ENCODE data around the gene EGFL7. TPM values are rescaled to one million over a fixed set of nuclear protein-coding genes. Genes with fewer than 3 reads are reported as not detected.

EGFL7 gene
- total RNA-seq, 4 donors from 2014 or later = 38.4 to 143 (median 81.6) TPM

DNA sequence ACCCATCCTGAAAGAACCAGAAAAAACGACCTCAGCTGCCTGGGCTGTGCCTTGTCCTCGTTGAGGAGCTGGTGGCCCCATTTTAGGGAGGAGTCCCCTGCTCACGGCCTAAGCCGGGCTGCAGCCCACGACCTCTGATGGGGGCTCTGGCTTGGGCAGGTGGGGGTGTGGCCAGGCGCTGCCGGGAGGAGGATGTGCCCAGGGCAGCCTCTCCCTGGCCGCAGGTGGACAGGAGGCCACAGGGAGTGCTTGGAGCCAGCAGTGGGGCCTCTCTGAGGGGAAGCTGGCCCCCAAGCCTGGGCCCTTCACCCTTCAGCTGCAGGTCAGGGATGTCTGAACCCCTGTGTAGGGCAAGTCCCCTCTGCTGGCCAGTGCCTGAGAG lies 52.2 kb downstream of the EGFL7 start:
- no peaks in the 10 kb centered on the region for H3K9me3 ChIP-seq
- peaks cover 12 to 42% of the 10 kb centered on the region in 2 donors for H3K4me1 ChIP-seq
- DNase-seq = no peak
- no peak overlapping the region for H3K4me3 ChIP-seq (replicated peaks in 1 of 3)
- intact Hi-C loops (cut with DNase I) = no loop called here
- H3K27me3 ChIP-seq = no peaks in the 10 kb centered on the region
- peak overlapping the region in 2 of 3 donors; percentile 25 to 58 for H3K27ac ChIP-seq
- no peak for TF ChIP-seq POLR2A (IDR thresholded peaks at IDR 0.05)
- TF ChIP-seq, protein P1, sequence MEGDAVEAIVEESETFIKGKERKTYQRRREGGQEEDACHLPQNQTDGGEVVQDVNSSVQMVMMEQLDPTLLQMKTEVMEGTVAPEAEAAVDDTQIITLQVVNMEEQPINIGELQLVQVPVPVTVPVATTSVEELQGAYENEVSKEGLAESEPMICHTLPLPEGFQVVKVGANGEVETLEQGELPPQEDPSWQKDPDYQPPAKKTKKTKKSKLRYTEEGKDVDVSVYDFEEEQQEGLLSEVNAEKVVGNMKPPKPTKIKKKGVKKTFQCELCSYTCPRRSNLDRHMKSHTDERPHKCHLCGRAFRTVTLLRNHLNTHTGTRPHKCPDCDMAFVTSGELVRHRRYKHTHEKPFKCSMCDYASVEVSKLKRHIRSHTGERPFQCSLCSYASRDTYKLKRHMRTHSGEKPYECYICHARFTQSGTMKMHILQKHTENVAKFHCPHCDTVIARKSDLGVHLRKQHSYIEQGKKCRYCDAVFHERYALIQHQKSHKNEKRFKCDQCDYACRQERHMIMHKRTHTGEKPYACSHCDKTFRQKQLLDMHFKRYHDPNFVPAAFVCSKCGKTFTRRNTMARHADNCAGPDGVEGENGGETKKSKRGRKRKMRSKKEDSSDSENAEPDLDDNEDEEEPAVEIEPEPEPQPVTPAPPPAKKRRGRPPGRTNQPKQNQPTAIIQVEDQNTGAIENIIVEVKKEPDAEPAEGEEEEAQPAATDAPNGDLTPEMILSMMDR (IDR thresholded peaks at IDR 0.05) = no peak
- no peaks in the 10 kb centered on the region for H3K36me3 ChIP-seq
- 61 to 69% methylated on average over 7 to 8 of the region's 8 CpGs for WGBS, 2 donors

DNA sequence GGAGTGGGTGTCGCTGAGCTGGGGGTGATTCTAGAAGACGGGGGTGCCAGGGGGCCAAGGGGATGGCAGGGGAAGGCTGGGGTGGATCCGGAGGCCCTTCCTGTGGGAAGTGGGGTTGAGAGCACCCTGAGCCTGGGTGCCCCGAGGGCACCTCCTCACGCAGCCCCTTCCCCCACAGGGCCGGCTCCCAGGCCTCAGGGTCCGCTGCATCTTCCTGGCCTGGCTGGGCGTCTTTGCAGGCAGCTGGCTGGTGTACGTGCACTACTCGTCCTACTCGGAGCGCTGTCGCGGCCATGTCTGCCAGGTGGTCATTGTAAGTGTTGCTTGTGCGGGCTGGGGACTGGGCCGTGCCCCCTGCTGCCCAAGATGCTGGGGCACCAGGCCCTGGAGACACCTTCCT lies 54.7 kb downstream of the EGFL7 start:
- Histone ChIP-seq H3K27me3 (no peaks in the 10 kb centered on the region), H3K4me3 (replicated peaks in 1 of 3) (no peak overlapping the region), H3K4me1 (peaks cover 8 to 53% of the 10 kb centered on the region in 2 donors), H3K36me3 (peaks cover 2 to 14% of the 10 kb centered on the region in 2 donors), H3K9me3 (no peaks in the 10 kb centered on the region), H3K27ac (no peak overlapping the region)
- DNase-seq = no peak
- WGBS, 2 donors = 86 to 89% methylated on average over 2 to 9 of the region's 16 CpGs
- TF ChIP-seq, protein P1 (IDR thresholded peaks at IDR 0.05) = no peak
- no peak for TF ChIP-seq POLR2A (IDR thresholded peaks at IDR 0.05)
- intact Hi-C loops (cut with DNase I) = no loop called here

DNA sequence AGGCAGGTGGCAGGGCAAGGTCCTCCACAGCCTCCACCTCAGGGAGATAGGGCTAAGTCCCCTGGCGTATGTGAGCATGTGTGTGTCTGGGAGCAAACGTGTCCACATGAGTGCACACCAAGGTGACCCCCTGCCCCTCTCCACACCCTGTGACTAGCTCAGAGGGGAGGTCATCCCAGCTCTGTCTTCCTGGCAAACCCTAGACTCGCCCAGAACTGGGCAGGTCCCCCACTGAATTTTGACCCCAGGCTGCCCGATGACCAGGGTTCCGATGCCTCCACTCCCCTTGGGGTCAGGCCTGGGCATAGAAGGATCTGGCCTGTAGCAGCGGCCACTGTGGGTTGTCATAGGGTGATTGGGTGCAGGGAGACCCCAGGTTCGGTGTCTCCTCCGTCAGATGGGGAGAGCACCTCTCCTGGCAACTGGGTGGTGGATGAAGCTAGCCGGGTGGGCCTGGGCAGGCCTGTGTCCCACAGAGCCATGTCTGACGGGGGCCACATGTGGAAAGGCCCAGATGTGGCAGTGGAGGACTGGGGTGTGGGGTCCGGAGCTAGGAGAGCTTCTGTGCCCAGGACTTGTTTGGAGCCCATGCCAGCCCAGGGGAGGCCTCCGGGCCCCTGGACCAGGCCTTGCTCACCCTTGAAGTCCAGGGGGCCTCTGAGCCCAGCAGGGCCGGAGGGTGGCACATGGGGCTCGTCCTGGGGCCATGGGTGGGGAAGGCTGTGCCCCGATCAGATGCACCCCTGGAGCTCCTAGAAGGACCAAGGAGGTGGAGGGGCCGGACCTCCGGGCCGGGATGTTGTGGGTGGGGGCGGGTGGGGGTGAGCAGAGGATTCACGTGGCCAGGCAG lies 55.9 kb downstream of the EGFL7 start:
- DNase-seq = no peak
- no peak for TF ChIP-seq POLR2A (IDR thresholded peaks at IDR 0.05)
- TF ChIP-seq, protein P1 (IDR thresholded peaks at IDR 0.05) = no peak
- H3K27me3 ChIP-seq = no peaks in the 10 kb centered on the region
- no peak overlapping the region for H3K4me3 ChIP-seq (replicated peaks in 1 of 3)
- intact Hi-C loops (cut with DNase I) = no loop called here
- H3K27ac ChIP-seq = no peak overlapping the region
- 89 to 91% methylated on average over 14 of the region's 20 CpGs for WGBS, 2 donors
- H3K9me3 ChIP-seq = no peaks in the 10 kb centered on the region
- peaks cover 1 to 44% of the 10 kb centered on the region in 2 donors for H3K4me1 ChIP-seq
- H3K36me3 ChIP-seq = peaks cover 14 to 25% of the 10 kb centered on the region in 2 donors

DNA sequence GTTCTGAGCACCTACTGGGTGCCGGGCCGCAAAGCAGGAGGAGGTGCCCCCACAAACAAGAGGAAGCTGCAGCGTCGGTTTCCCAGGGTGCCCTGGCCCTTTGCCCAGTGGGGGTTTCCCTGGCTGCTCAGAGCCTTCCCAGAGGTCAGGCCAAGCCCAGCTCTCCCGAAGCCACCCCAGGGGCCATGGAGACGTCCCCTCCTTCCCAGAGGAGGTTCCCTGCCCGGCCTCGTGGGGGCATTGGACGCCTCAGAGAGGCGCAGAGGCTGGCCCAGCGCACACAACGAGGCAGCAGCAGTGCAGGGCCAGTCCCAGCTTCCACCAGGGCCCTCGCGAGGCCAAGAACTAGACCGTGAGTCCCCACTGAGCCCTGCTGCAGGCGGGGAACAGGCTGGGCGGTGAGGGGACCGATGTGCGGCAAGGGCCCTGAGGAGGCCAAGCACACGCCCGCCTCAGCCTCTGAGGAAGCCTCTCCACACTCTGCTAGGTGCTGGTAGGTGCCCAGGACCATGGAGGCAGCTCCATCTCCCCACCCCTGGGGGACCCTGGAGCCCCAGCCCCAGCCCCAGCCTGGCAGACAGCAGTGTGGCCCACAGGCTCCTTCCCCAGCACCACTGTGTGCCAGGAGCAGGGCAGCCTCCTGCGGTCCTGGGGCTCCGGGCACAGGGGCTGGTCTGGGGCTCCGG lies 56.6 kb downstream of the EGFL7 start:
- Histone ChIP-seq H3K27ac (no peak overlapping the region), H3K36me3 (peaks cover 19 to 33% of the 10 kb centered on the region in 2 donors), H3K4me3 (replicated peaks in 1 of 3) (no peak overlapping the region), H3K4me1 (peaks cover 0 to 36% of the 10 kb centered on the region in 2 donors), H3K9me3 (no peaks in the 10 kb centered on the region), H3K27me3 (no peaks in the 10 kb centered on the region)
- intact Hi-C loops (cut with DNase I) = no loop called here
- WGBS, 2 donors = 75 to 80% methylated on average over 4 to 12 of the region's 24 CpGs
- DNase-seq = no peak
- TF ChIP-seq, protein P1 (IDR thresholded peaks at IDR 0.05) = no peak
- TF ChIP-seq POLR2A (IDR thresholded peaks at IDR 0.05) = no peak
